SK-N-SH (cell line): ENCODE results near the gene TERF2IP. TPM values are rescaled to one million over a fixed set of nuclear protein-coding genes. Genes with fewer than 3 reads are reported as not detected.

Source experiments
- CTCF ChIA-PET: fragments of 300-600, 350-600 bp; formaldehyde crosslinking; extraction: SDS; loops from one replicate; lab custom pipeline; 2021; lab: Yijun Ruan, JAX
- POLR2A ChIA-PET: fragments of 350-600 bp; sonication (Branson Sonifier 250); formaldehyde crosslinking; extraction: SDS; loops from one replicate; lab custom pipeline; 2020; ENCODE audit warnings: antibody characterized with exemption, inconsistent platforms; lab: Yijun Ruan, JAX
- DNase-seq: peaks from one replicate; pipeline ENCODE4 v3.0.0; 2012
- H2AFZ ChIP-seq: fragments of 200-600 bp; sonication (generic); 2 replicates; pipeline ENCODE4 v1.8.1; 2016; ENCODE audit warnings: antibody characterized with exemption, mild to moderate bottlenecking, low read depth
- H3F3A ChIP-seq: fragments of 200-600 bp; sonication (generic); replicated peaks from 2 replicates; pipeline ENCODE3; 2016; ENCODE audit warnings: antibody characterized with exemption, mild to moderate bottlenecking; ENCODE audit not compliant: insufficient read depth
- H3K27ac ChIP-seq, 2 experiments: fragments of 200-500 bp in 1 of 2; fragments of 200-600 bp in 1 of 2; sonication (Bioruptor generic) in 1 of 2; sonication (generic), shearing (Covaris generic) in 1 of 2; 2 replicates each; pipeline versions ENCODE4 v1.5.1 to v1.6.1; 2014 to 2016; ENCODE audit warnings: low read depth in 2 of 2, inconsistent platforms in 1 of 2, low read length in 1 of 2, mild to moderate bottlenecking in 1 of 2, mixed read lengths in 1 of 2
- H3K27me3 ChIP-seq: fragments of 200-600 bp; sonication (generic), shearing (Covaris generic); 2 replicates; pipeline ENCODE4 v1.6.1; 2016; ENCODE audit warnings: mixed run types; ENCODE audit not compliant: insufficient read depth
- H3K36me3 ChIP-seq, 2 experiments: fragments of 200-500 bp in 1 of 2; fragments of 200-600 bp in 1 of 2; sonication (Bioruptor generic) in 1 of 2; sonication (generic) in 1 of 2; replicated peaks in 1 of 2; 2 replicates each; pipeline versions ENCODE3 to v1.5.1; 2014 to 2016; ENCODE audit warnings: low read length in 1 of 2, mild to moderate bottlenecking in 1 of 2; ENCODE audit not compliant: insufficient read depth in 2 of 2, control insufficient read depth in 1 of 2
- H3K4me1 ChIP-seq, 2 experiments: fragments of 200-500 bp in 1 of 2; fragments of 200-600 bp in 1 of 2; sonication (Bioruptor generic) in 1 of 2; sonication (generic), shearing (Covaris generic) in 1 of 2; 2 replicates each; pipeline versions ENCODE4 v1.5.1 to v1.6.1; 2014 to 2016; ENCODE audit warnings: low read depth in 1 of 2, low read length in 1 of 2, mixed run types in 1 of 2; ENCODE audit not compliant: insufficient read depth in 2 of 2, control insufficient read depth in 1 of 2
- H3K4me2 ChIP-seq: fragments of 200-600 bp; sonication (generic), shearing (Covaris generic); 2 replicates; pipeline ENCODE4 v1.6.1; 2017; ENCODE audit warnings: mixed run types
- H3K4me3 ChIP-seq, 2 experiments: fragments of 200-500 bp in 1 of 2; fragments of 200-600 bp in 1 of 2; sonication (Bioruptor generic) in 1 of 2; sonication (generic), shearing (Covaris generic) in 1 of 2; 2 replicates each; pipeline versions ENCODE4 v1.5.1 to v1.8.1; 2014 to 2016; ENCODE audit warnings: low read depth in 2 of 2, inconsistent platforms in 1 of 2, low read length in 1 of 2, mild to moderate bottlenecking in 1 of 2, mixed read lengths in 1 of 2, moderate library complexity in 1 of 2
- H3K79me2 ChIP-seq: fragments of 200-600 bp; sonication (generic); 2 replicates; pipeline ENCODE4 v1.8.1; 2017; ENCODE audit warnings: mild to moderate bottlenecking; ENCODE audit not compliant: insufficient read depth
- H3K9ac ChIP-seq: fragments of 200-600 bp; sonication (generic); 2 replicates; pipeline ENCODE4 v1.6.1; 2017; ENCODE audit warnings: mixed run types
- H3K9me2 ChIP-seq: fragments of 200-600 bp; sonication (generic); 2 replicates; pipeline ENCODE4 v1.6.1; 2017; ENCODE audit warnings: mixed run types
- H3K9me3 ChIP-seq: fragments of 200-600 bp; sonication (generic); 2 replicates; pipeline ENCODE4 v1.6.1; 2017; ENCODE audit warnings: mixed run types, mild to moderate bottlenecking, moderate library complexity
- H4K20me1 ChIP-seq: fragments of 200-600 bp; sonication (generic); 2 replicates; pipeline ENCODE4 v1.6.1; 2017; ENCODE audit warnings: mild to moderate bottlenecking, mixed run types; ENCODE audit not compliant: insufficient read depth
- CHD2 ChIP-seq: fragments of 150-350 bp; IDR thresholded peaks from 2 replicates; pipeline ENCODE4 v1.6.1; 2018; ENCODE audit warnings: low read length; ENCODE audit not compliant: partially characterized antibody
- CTCF ChIP-seq: fragments of 200-600 bp; sonication (generic); IDR thresholded peaks from 2 replicates; pipeline ENCODE4 v1.6.1; 2017; ENCODE audit warnings: antibody characterized with exemption, mild to moderate bottlenecking, moderate library complexity
- EP300 ChIP-seq, 2 experiments: IDR thresholded peaks; 2 replicates each; pipeline versions ENCODE4 v1.4.0 to v1.6.1; 2012; ENCODE audit warnings: borderline replicate concordance in 1 of 2, low read depth in 1 of 2, low read length in 1 of 2
- IRF3 ChIP-seq: fragments of 150-350 bp; IDR thresholded peaks from 2 replicates; pipeline ENCODE4 v1.6.1; 2016; ENCODE audit warnings: mild to moderate bottlenecking, low read depth, low read length
- JUND ChIP-seq: IDR thresholded peaks from 2 replicates; pipeline ENCODE4 v1.4.0; 2012
- MAX ChIP-seq: IDR thresholded peaks from 2 replicates; pipeline ENCODE4 v1.4.0; 2012; ENCODE audit warnings: low read depth
- NRF1 ChIP-seq: IDR thresholded peaks from 2 replicates; pipeline ENCODE4 v1.6.1; 2012; ENCODE audit warnings: low read depth, mild to moderate bottlenecking, low read length
- PBX3 ChIP-seq: IDR thresholded peaks from 2 replicates; pipeline ENCODE4; 2012
- RCOR1 ChIP-seq: fragments of 150-350 bp; IDR thresholded peaks from 2 replicates; pipeline ENCODE4 v1.6.1; 2017; ENCODE audit warnings: antibody characterized with exemption, low read length
- RXRA ChIP-seq: IDR thresholded peaks from 2 replicates; pipeline ENCODE4 v1.4.0; 2012; ENCODE audit warnings: low read depth, mild to moderate bottlenecking, borderline replicate concordance
- TEAD4 ChIP-seq: IDR thresholded peaks from 2 replicates; pipeline ENCODE4 v1.4.0; 2012; ENCODE audit warnings: mild to moderate bottlenecking, borderline replicate concordance; ENCODE audit not compliant: insufficient read depth
- USF1 ChIP-seq: IDR thresholded peaks from 2 replicates; pipeline ENCODE4 v1.4.0; 2012; ENCODE audit warnings: low read depth, borderline replicate concordance
- USF2 ChIP-seq: fragments of 150-350 bp; IDR thresholded peaks from 2 replicates; pipeline ENCODE4 v1.6.1; 2017; ENCODE audit warnings: antibody characterized with exemption, low read length, low read depth, borderline replicate concordance
- YY1 ChIP-seq: IDR thresholded peaks from 2 replicates; pipeline ENCODE4 v1.4.0; 2012; ENCODE audit warnings: low read depth, mild to moderate bottlenecking
- ZBTB33 ChIP-seq: IDR thresholded peaks from 2 replicates; pipeline ENCODE4 v1.4.0; 2012; ENCODE audit warnings: low read depth, borderline replicate concordance
- WGBS: methylation state at CpG from one replicate; pipeline ENCODE4 v1.1.6; 2017; ENCODE audit warnings: low lambda C conversion rate; 5-methylcytosine and 5-hydroxymethylcytosine counted together
- polyA plus RNA-seq, 3 experiments: library from polyadenylated mRNA; depleted of rRNA; stranded (reverse); fragments of >200 nt; gene quantifications; 2 replicates each; pipeline ENCODE4 v1.2.3, GENCODE V29; 2012

Gene TERF2IP
- polyA plus RNA-seq, 1 of the 3 experiments (the other 2 are of a cell fraction) = 32.0 TPM

GRCh38 chr16:75624921-75625334 lies 22.6 kb upstream of the TERF2IP start (continued):
- TF ChIP-seq PBX3 (no peak), CHD2 (no peak), NRF1 (no peak)

GRCh38 chr16:75626806-75627205 lies 20.8 kb upstream of the TERF2IP start:
- Histone ChIP-seq H4K20me1 (no peaks in the 10 kb centered on the region), H2AFZ (no peak overlapping the region), H3K9me3 (no peaks in the 10 kb centered on the region), H3K27ac (no peak overlapping the region), H3F3A (peaks cover 16% of the 10 kb centered on the region), H3K79me2 (peaks cover 11% of the 10 kb centered on the region), H3K4me3 (no peak overlapping the region), H3K36me3 (peaks cover 29 to 57% of the 10 kb centered on the region in 2 experiments), H3K9ac (no peak overlapping the region), H3K4me2 (no peak overlapping the region), H3K27me3 (no peaks in the 10 kb centered on the region), H3K9me2 (no peaks in the 10 kb centered on the region), H3K4me1 (peaks cover 0 to 3% of the 10 kb centered on the region in 2 experiments; a peak in 1 of 4 replicates)
- 99% methylated on average over 4 of the region's 4 CpGs for WGBS
- POLR2A ChIA-PET = no interaction called here
- TF ChIP-seq ZBTB33 (no peak), PBX3 (no peak), IRF3 (no peak), YY1 (no peak), JUND (no peak), CHD2 (no peak), NRF1 (no peak)
- CTCF ChIA-PET = no interaction called here
- no peak for DNase-seq

GRCh38 chr16:75627851-75628250 lies 19.7 kb upstream of the TERF2IP start:
- no peak for TF ChIP-seq MAX
- TF ChIP-seq USF1 = no peak
- no peak for TF ChIP-seq RXRA
- TF ChIP-seq RCOR1 = no peak
- no peak for TF ChIP-seq USF2
- no peak for TF ChIP-seq EP300 (IDR thresholded peaks at IDR 0.05; ENCODE audit: borderline replicate concordance in 1 of 2, low read depth in 1 of 2, low read length in 1 of 2)
- no peak for TF ChIP-seq CTCF
- no peak for TF ChIP-seq TEAD4
- no peak overlapping the region for H3K4me3 ChIP-seq
- H3K9me2 ChIP-seq = no peaks in the 10 kb centered on the region
- H3K27me3 ChIP-seq = no peaks in the 10 kb centered on the region
- peaks cover 36 to 65% of the 10 kb centered on the region in 2 experiments for H3K36me3 ChIP-seq
- H2AFZ ChIP-seq = no peak overlapping the region
- H3K4me1 ChIP-seq = no peaks in the 10 kb centered on the region
- no peaks in the 10 kb centered on the region for H3K9me3 ChIP-seq
- no peaks in the 10 kb centered on the region for H4K20me1 ChIP-seq
- H3K79me2 ChIP-seq = peaks cover under 1% of the 10 kb centered on the region; the same call in 1 of the 2 replicates
- ChIA-PET POLR2A (no interaction called here), CTCF (no interaction called here)
- H3K4me2 ChIP-seq = no peak overlapping the region
- no peak overlapping the region for H3K9ac ChIP-seq
- H3F3A ChIP-seq = peaks cover 16% of the 10 kb centered on the region
- 74% methylated on average over 3 of the region's 3 CpGs for WGBS
- no peak for DNase-seq
- H3K27ac ChIP-seq = no peak overlapping the region
